GM03348 (cell line): ENCODE measurements around the gene MYO5A.
"Not testable (repeated sequence)": the region's sequence is repeated elsewhere in the genome, so short reads cannot be mapped to it uniquely, and the experiment has no call there.

Experiments used
- DNase-seq: peaks from one replicate; pipeline ENCODE4 v3.0.0; 2012; ENCODE audit warnings: low spot score

The MYO5A gene

DNA sequence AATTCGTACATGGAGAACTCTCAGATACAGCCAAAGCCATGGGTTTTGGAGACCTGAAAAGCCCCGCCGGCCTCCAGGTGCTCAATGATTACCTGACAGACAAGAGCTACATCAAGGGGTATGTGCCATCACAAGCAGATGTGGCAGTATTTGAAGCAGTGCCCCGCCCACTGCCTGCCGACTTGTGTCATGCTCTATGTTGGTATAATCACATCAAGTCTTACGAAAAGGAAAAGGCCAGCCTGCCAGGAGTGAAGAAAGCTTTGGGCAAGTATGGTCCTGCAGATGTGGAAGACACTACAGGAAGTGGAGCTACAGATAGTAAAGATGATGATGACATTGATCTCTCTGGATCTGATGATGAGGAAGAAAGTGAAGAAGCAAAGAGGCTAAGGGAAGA is 23.5 kb downstream of the MYO5A start:
- no peak for DNase-seq

- DNase-seq = peak; percentile 52
Measured at GRCh38 chr15:52503788-52504496, 24.7 kb downstream of the MYO5A start.

- DNase-seq = no peak
Measured at GRCh38 chr15:52502608-52503007, 26.1 kb downstream of the MYO5A start.

DNA sequence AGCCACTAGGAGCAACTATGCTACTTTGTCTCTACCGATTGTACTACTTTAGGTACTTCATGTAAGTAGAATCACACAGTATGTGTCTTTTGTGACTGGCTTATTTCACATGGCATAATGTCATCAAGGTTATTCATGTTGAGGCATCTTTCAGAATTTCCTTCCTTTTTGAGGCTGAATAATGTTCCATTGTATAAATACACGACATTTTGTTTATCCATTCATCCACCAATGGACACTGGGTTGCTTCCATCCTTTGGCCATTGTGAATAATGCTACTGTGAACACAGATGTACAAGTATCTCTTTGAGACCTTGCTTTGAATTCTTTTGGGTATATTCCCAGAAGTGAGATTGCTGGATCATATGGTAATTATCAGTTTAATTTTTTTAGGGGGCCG is 29.2 kb downstream of the MYO5A start:
- DNase-seq = no peak

GRCh38 chr15:52498706-52499105 is 30.0 kb downstream of the MYO5A start:
- DNase-seq = no peak

- DNase-seq = no peak
Measured at GRCh38 chr15:52496776-52497470, 31.8 kb downstream of the MYO5A start.

DNA sequence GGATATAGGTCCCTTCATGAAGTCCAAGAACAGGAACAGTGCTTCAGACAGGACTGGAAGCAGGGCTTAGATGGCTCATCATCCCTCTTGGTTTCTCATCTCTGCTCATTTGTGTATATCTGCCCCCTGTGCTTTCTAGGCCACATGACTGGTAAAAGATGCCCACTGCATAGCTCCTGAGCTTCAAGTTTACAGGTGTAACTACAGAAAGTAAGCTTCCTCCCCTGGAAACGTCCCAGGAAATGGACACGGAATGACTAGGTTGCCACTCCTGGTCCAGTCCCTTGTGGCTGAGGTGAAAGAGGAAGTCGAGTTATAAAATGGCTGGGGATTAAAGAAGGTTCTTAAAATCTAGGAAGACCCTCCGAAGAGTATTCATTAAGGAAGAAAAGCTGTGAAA is 32.5 kb downstream of the MYO5A start:
- no peak for DNase-seq

- no peak for DNase-seq
Measured at GRCh38 chr15:52495125-52495524, 33.6 kb downstream of the MYO5A start.

- no peak for DNase-seq
Measured at GRCh38 chr15:52493968-52494367, 34.7 kb downstream of the MYO5A start.

GRCh38 chr15:52492132-52492531 is 36.5 kb downstream of the MYO5A start:
- DNase-seq = no peak

DNA sequence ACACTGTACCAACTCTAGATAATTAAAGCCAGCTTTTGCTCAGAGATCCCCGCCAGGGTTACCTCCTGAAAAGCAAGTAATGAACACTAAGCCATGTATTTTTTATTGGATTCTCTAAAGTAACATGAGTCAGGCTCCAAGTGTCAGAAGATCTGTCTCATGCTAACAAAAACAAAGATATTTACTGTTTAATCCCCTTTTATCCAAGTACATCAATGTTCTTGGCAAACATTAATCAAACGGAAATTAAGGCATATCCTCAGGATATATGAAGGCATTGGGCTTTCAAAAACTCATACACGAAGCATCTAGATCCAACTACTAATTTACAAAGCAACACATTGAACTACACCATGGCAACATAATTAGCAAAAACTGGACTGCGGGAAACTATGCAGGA is 37.2 kb downstream of the MYO5A start:
- DNase-seq = peak; percentile 38

DNA sequence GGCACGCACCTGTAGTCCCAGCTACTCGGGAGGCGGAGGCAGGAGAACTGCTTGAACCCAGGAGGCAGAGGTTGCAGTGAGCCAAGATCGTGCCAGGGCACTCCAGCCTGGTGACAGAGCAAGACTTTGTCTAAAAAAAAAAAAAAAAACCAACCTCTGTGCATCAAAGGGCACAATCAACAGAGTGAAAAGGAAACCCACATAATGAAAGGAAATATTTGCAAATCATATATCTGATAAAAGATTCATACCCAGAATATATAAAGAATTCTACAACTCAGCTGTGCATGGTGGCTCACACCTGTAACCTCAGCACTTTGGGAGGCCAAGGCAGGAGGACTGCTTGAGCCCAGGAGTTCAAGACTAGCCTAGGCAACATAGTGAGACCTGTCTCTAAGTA is 39.2 kb downstream of the MYO5A start:
- not testable (repeated sequence) for DNase-seq

- DNase-seq = no peak
Measured at GRCh38 chr15:52488830-52489229, 39.9 kb downstream of the MYO5A start.

DNA sequence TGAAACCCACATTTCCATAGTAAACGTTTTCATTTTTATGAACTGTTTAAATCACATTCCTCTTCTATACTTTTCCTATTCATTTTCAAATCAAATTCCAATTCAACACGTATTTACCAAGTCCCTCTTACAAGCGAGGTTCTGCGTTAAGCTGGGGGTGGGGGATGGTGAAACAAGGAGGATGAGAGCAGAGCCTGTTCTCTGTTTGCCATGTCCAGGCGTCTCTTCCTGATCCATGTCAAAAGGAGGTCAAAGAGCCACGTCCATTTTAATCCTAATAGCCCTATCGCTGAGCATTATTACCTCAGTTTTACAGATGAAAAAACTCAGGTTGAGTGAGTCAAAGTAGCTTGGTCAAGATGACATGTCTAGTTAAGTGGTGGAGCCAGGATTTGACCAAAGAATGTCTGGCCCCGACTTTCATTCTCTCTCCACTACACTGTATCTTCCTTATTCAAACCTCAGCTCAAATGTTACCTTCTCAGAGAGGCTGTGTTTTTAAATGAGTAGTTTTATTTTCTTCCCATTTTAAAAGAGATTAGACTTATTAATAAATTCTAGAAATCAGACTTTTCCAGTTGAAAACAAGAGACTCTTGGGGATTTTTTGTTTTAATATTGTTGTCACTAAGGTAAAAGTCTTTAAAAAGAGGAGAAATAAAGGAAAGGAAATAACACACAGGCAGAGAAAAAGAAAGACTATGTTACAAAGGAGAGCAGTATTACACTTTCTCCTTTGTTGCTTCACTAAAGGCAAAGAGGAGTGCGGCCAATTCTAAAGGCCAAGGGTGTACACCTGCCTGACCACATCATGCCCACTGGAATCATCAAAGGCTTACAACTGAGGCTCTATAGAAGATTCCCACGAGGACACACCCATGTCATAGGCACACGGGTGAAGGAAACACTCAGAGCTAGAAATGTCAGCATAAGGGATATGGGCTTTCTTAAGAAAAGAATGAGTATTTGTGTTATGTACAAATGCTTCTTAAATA is 42.4 kb downstream of the MYO5A start:
- no peak for DNase-seq

GRCh38 chr15:52485290-52485689 is 43.4 kb downstream of the MYO5A start:
- DNase-seq = no peak

GRCh38 chr15:52483707-52484106 is 45.0 kb downstream of the MYO5A start:
- DNase-seq = peak; percentile 42

GRCh38 chr15:52481915-52482314 is 46.8 kb downstream of the MYO5A start:
- DNase-seq = peak; percentile 70

DNA sequence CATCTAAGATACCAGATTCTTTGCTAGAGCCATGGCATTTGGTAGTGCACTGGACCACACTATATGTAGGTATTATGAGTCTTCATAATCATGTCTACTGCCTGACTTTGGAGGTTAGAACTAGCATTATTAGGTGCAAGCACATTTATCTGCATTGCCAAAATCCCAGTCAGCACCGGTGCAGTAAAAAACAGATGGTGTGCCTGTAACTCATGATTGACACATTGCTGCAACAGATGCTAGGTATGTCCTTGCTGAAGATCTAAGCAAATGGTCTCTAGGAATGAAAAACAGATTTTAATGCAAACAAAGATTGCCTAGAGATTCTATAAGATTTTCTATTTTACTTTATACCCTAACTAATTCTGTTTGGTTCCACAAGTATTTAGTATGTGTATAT is 47.7 kb downstream of the MYO5A start:
- DNase-seq = no peak

DNA sequence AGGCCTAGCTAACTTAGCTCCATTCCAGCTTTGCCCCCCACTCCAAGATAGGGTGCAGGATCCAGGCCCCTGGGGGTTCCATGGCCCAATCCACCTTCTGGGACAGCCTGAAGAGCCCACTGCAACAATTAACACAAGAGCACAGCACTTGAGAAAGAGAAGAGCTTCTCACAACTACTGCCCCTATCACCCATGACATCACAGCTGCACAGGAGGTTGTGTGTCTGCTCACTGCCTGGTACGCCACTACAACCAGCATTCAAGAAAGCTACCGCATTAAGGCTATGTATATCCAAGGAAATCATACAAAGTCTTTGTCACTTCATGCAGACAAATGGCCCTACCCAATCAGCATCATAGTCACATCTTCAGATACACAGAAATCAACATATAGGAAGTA is 62.0 kb downstream of the MYO5A start:
- no peak for DNase-seq

DNA sequence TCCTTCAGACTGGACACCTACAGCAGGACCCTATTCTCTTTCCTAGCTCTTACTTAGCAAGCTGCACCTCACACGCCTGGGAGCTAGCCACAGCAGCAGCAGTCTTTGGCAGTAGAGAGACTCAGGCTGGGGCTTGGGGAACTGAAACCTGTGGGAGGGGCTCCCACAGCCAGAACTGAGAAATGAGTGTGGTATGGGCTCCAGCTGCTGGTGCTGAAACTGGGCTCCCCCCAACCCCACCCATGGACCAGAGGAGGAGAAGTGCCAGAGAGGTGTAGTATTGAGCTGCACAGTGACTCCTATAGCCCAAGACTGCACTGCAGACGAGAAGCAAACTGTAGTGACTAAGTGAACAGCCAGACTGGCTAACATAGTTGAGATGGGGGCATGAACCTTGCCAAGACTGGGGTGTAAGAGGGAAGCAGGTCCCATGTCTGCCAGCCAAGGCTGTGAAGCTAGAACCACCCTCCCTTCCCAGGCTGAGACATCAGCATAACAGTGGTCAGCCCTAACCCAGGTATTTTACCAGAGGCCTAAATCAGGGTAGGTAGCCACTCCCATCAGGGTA is 62.5 kb downstream of the MYO5A start:
- no peak for DNase-seq

DNA sequence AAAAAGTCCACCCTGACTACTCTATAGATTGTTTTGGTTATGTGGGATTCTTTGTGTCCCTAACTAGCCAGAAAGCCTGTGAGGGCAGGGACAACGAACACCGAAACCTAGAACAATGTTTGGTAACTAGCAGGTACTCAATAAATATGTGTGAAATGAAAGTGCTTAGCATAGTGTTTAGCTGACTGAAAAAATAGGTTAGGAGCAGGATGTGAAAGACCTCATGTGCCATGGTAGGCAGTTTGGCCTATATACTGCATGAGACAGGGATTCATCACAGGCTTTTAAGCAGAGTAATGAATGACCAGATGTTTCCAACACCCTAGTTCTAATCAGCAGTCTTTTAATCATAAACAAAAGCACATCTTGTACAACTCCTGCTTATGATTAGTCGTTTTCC is 64.2 kb downstream of the MYO5A start:
- no peak for DNase-seq

GRCh38 chr15:52464040-52464439 is 64.6 kb downstream of the MYO5A start:
- no peak for DNase-seq
